ENCODE measurements around the gene ARID1B. TPM values are rescaled to one million over a fixed set of nuclear protein-coding genes. Genes with fewer than 3 reads are reported as not detected.

Gene ARID1B
- total RNA-seq, 2 experiments from 2014 or later, result 90.1 to 164 TPM

DNA sequence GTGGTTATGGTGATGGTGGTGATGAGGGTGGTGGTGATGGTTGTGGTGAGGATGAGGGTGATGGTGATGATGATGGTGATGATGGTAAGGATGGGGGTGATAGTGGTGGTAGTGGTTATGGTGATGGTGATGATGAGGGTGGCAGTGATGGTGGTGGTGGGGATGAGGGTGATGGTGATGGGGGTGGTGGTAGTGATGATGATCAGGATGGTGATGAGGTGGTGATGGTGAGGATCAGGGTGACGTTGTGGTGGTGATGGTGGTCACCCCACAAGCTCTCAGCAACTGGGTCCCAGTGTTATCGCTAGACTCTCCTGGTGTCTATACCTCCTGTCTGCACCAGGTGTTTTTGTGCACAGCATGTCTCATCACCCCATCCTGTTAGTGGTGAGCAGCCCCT lies 461.2 kb downstream of the ARID1B start:
- Histone ChIP-seq H3K27ac (ENCODE audit: low read depth, low read length, poor library complexity, severe bottlenecking) (no peak overlapping the region), H2AFZ (ENCODE audit: low read length) (no peak overlapping the region), H3K4me2 (ENCODE audit: low read length) (no peak overlapping the region), H3K36me3 (ENCODE audit: insufficient read depth, low read length) (no peaks in the 10 kb centered on the region), H3K79me2 (ENCODE audit: insufficient read depth, low read depth, low read length) (no peaks in the 10 kb centered on the region), H3K9me2 (ENCODE audit: insufficient read depth, low read length) (no peaks in the 10 kb centered on the region), H3K4me3 (ENCODE audit: low read depth, low read length, poor library complexity, severe bottlenecking) (no peak overlapping the region), H4K20me1 (ENCODE audit: insufficient read depth, low read length) (no peaks in the 10 kb centered on the region), H3K4me1 (ENCODE audit: insufficient read depth, low read length, poor library complexity, severe bottlenecking) (no peaks in the 10 kb centered on the region), H3K9me3 (ENCODE audit: low read length) (no peaks in the 10 kb centered on the region)
- no TSS peak for BruUV-seq (replicated peaks)
- no peak for TF ChIP-seq EZH2phosphoT487 (IDR thresholded peaks at IDR 0.05; ENCODE audit: borderline replicate concordance, low read depth, low read length)
- TF ChIP-seq, protein P1, sequence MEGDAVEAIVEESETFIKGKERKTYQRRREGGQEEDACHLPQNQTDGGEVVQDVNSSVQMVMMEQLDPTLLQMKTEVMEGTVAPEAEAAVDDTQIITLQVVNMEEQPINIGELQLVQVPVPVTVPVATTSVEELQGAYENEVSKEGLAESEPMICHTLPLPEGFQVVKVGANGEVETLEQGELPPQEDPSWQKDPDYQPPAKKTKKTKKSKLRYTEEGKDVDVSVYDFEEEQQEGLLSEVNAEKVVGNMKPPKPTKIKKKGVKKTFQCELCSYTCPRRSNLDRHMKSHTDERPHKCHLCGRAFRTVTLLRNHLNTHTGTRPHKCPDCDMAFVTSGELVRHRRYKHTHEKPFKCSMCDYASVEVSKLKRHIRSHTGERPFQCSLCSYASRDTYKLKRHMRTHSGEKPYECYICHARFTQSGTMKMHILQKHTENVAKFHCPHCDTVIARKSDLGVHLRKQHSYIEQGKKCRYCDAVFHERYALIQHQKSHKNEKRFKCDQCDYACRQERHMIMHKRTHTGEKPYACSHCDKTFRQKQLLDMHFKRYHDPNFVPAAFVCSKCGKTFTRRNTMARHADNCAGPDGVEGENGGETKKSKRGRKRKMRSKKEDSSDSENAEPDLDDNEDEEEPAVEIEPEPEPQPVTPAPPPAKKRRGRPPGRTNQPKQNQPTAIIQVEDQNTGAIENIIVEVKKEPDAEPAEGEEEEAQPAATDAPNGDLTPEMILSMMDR (conservative IDR thresholded peaks at IDR 0.05; ENCODE audit: low read length), result no peak
- DNase-seq (ENCODE audit: low spot score), result no peak
- ChIA-PET CTCF (ENCODE audit: unreplicated experiment) (no interaction called here), POLR2A (no interaction called here)
- intact Hi-C loops (cut with micrococcal nuclease; ENCODE audit: unreplicated experiment), result no loop called here

DNA sequence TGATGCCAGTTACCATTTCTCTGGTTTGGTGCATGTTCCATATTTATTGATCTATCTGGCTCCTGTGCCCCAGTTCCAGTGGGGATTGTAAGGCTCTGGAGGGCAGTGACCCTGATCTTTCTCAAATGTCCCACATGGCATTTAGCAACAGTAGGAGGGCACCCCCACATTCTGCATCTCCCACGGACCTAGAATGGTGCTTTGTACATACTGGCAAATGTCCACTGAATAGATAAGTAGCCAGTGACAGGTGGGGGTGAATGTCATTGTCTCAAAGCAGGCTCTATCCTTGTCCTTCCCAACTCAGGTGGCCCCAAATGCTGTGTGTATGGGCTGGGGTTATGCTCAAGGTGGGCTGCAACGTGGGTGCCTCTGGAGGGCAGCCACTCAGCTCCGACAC lies 462.0 kb downstream of the ARID1B start:
- H3K4me3 ChIP-seq (ENCODE audit: low read depth, low read length, poor library complexity, severe bottlenecking), result no peak overlapping the region
- no peaks in the 10 kb centered on the region for H3K36me3 ChIP-seq (ENCODE audit: insufficient read depth, low read length)
- no TSS peak for BruUV-seq (replicated peaks)
- no peak overlapping the region for H3K4me2 ChIP-seq (ENCODE audit: low read length)
- H3K9me3 ChIP-seq (ENCODE audit: low read length), result no peaks in the 10 kb centered on the region
- DNase-seq (ENCODE audit: low spot score), result no peak
- H3K9me2 ChIP-seq (ENCODE audit: insufficient read depth, low read length), result no peaks in the 10 kb centered on the region
- intact Hi-C loops (cut with micrococcal nuclease; ENCODE audit: unreplicated experiment), result no loop called here
- ChIA-PET POLR2A (no interaction called here), CTCF (ENCODE audit: unreplicated experiment) (interaction anchor here (1.3 kb wide), 1 partner anchor 36 kb away, joined by 4 read pairs; no protein-coding TSS in a partner anchor)
- H3K4me1 ChIP-seq (ENCODE audit: insufficient read depth, low read length, poor library complexity, severe bottlenecking), result no peaks in the 10 kb centered on the region
- H4K20me1 ChIP-seq (ENCODE audit: insufficient read depth, low read length), result no peaks in the 10 kb centered on the region
- H3K79me2 ChIP-seq (ENCODE audit: insufficient read depth, low read depth, low read length), result no peaks in the 10 kb centered on the region
- no peak for TF ChIP-seq EZH2phosphoT487 (IDR thresholded peaks at IDR 0.05; ENCODE audit: borderline replicate concordance, low read depth, low read length)
- TF ChIP-seq, protein P1 (conservative IDR thresholded peaks at IDR 0.05; ENCODE audit: low read length), result no peak
- H3K27ac ChIP-seq (ENCODE audit: low read depth, low read length, poor library complexity, severe bottlenecking), result no peak overlapping the region
- no peak overlapping the region for H2AFZ ChIP-seq (ENCODE audit: low read length)

DNA sequence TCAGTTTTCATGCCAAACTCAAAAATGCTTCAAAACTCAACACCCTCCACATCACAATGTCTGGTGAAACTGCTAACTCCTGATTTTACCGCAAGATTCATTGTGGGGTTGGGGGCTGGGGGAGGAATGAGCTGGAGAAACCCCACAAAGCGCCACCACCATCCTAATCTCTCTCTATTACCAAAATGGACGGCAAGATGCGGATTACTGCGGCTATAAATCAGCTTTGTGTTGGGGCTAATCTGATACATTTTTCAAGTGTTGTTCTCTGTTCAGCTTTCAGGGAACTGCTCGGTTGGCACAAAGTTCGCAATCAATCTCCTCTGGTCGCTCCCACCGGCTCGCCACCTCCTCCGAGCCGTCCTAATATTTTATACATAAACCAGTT lies 462.5 kb downstream of the ARID1B start:
- Histone ChIP-seq H3K36me3 (ENCODE audit: insufficient read depth, low read length) (no peaks in the 10 kb centered on the region), H3K9me2 (ENCODE audit: insufficient read depth, low read length) (no peaks in the 10 kb centered on the region), H2AFZ (ENCODE audit: low read length) (no peak overlapping the region), H3K4me1 (ENCODE audit: insufficient read depth, low read length, poor library complexity, severe bottlenecking) (no peaks in the 10 kb centered on the region), H3K4me3 (ENCODE audit: low read depth, low read length, poor library complexity, severe bottlenecking) (no peak overlapping the region), H3K27ac (ENCODE audit: low read depth, low read length, poor library complexity, severe bottlenecking) (no peak overlapping the region), H3K79me2 (ENCODE audit: insufficient read depth, low read depth, low read length) (no peaks in the 10 kb centered on the region), H3K4me2 (ENCODE audit: low read length) (no peak overlapping the region), H3K9me3 (ENCODE audit: low read length) (no peaks in the 10 kb centered on the region), H4K20me1 (ENCODE audit: insufficient read depth, low read length) (no peaks in the 10 kb centered on the region)
- DNase-seq (ENCODE audit: low spot score), result no peak
- TF ChIP-seq, protein P1 (conservative IDR thresholded peaks at IDR 0.05; ENCODE audit: low read length), result no peak
- TF ChIP-seq EZH2phosphoT487 (IDR thresholded peaks at IDR 0.05; ENCODE audit: borderline replicate concordance, low read depth, low read length), result no peak
- CTCF ChIA-PET (ENCODE audit: unreplicated experiment), result interaction anchor here (1.3 kb wide), 1 partner anchor 35 kb away, joined by 4 read pairs; no protein-coding TSS in a partner anchor
- BruUV-seq (replicated peaks), result no TSS peak
- POLR2A ChIA-PET, result no interaction called here
- intact Hi-C loops (cut with micrococcal nuclease; ENCODE audit: unreplicated experiment), result no loop called here

Data from OCI-LY7 (cell line).